ENCODE data around the gene CLIP2.
"Not testable (repeated sequence)": the region's sequence is repeated elsewhere in the genome, so short reads cannot be mapped to it uniquely, and the experiment has no call there.

The CLIP2 gene

GRCh38 chr7:74400420-74401136, 111.4 kb downstream of the CLIP2 start:
- no peaks in the 10 kb centered on the region for H3K4me1 ChIP-seq (ENCODE audit: control insufficient read depth in 1 of 2, insufficient read depth in 2 of 2, low read length in 2 of 2)
- H3K9me3 ChIP-seq (ENCODE audit: control insufficient read depth in 1 of 2, low read length in 2 of 2), result no peaks in the 10 kb centered on the region
- H3K27me3 ChIP-seq (ENCODE audit: low read depth, low read length), result no peaks in the 10 kb centered on the region
- H3K4me3 ChIP-seq (ENCODE audit: low read depth in 1 of 2, low read length in 2 of 2), result no peak overlapping the region
- H3K36me3 ChIP-seq (ENCODE audit: control insufficient read depth in 1 of 2, insufficient read depth in 2 of 2, low read length in 2 of 2), result peaks cover 21 to 49% of the 10 kb centered on the region in 2 donors
- H3K27ac ChIP-seq (ENCODE audit: low read length), result no peak overlapping the region

GRCh38 chr7:74401137-74401859, 112.1 kb downstream of the CLIP2 start:
- no peak overlapping the region for H3K4me3 ChIP-seq (ENCODE audit: low read depth in 1 of 2, low read length in 2 of 2)
- no peak overlapping the region for H3K27ac ChIP-seq (ENCODE audit: low read length)
- H3K36me3 ChIP-seq (ENCODE audit: control insufficient read depth in 1 of 2, insufficient read depth in 2 of 2, low read length in 2 of 2), result peaks cover 15 to 43% of the 10 kb centered on the region in 2 donors
- H3K4me1 ChIP-seq (ENCODE audit: control insufficient read depth in 1 of 2, insufficient read depth in 2 of 2, low read length in 2 of 2), result no peaks in the 10 kb centered on the region
- H3K27me3 ChIP-seq (ENCODE audit: low read depth, low read length), result no peaks in the 10 kb centered on the region
- H3K9me3 ChIP-seq (ENCODE audit: control insufficient read depth in 1 of 2, low read length in 2 of 2), result no peaks in the 10 kb centered on the region

GRCh38 chr7:74402668-74403067, 113.5 kb downstream of the CLIP2 start:
- H3K4me3 ChIP-seq (ENCODE audit: low read depth in 1 of 2, low read length in 2 of 2); H3K9me3 ChIP-seq (ENCODE audit: control insufficient read depth in 1 of 2, low read length in 2 of 2); H3K27me3 ChIP-seq (ENCODE audit: low read depth, low read length); H3K4me1 ChIP-seq (ENCODE audit: control insufficient read depth in 1 of 2, insufficient read depth in 2 of 2, low read length in 2 of 2); H3K27ac ChIP-seq (ENCODE audit: low read length): not testable (repeated sequence)
- H3K36me3 ChIP-seq (ENCODE audit: control insufficient read depth in 1 of 2, insufficient read depth in 2 of 2, low read length in 2 of 2), result peaks cover 8 to 34% of the 10 kb centered on the region in 2 donors

GRCh38 chr7:74403521-74404387, 114.5 kb downstream of the CLIP2 start:
- H3K36me3 ChIP-seq (ENCODE audit: control insufficient read depth in 1 of 2, insufficient read depth in 2 of 2, low read length in 2 of 2), result peaks cover 8 to 30% of the 10 kb centered on the region in 2 donors

GRCh38 chr7:74404388-74404700, 115.1 kb downstream of the CLIP2 start:
- H3K27ac ChIP-seq (ENCODE audit: low read length), result no peak overlapping the region

More at GRCh38 chr7:74403521-74404387, 114.5 kb downstream of the CLIP2 start:
- Histone ChIP-seq H3K4me3 (ENCODE audit: low read depth in 1 of 2, low read length in 2 of 2) (no peak overlapping the region), H3K9me3 (ENCODE audit: control insufficient read depth in 1 of 2, low read length in 2 of 2) (no peaks in the 10 kb centered on the region), H3K27me3 (ENCODE audit: low read depth, low read length) (no peaks in the 10 kb centered on the region), H3K27ac (ENCODE audit: low read length) (no peak overlapping the region), H3K4me1 (ENCODE audit: control insufficient read depth in 1 of 2, insufficient read depth in 2 of 2, low read length in 2 of 2) (no peaks in the 10 kb centered on the region)

GRCh38 chr7:74404741-74405140, 115.5 kb downstream of the CLIP2 start:
- Histone ChIP-seq H3K27ac (ENCODE audit: low read length) (no peak overlapping the region), H3K27me3 (ENCODE audit: low read depth, low read length) (no peaks in the 10 kb centered on the region), H3K4me1 (ENCODE audit: control insufficient read depth in 1 of 2, insufficient read depth in 2 of 2, low read length in 2 of 2) (no peaks in the 10 kb centered on the region), H3K36me3 (ENCODE audit: control insufficient read depth in 1 of 2, insufficient read depth in 2 of 2, low read length in 2 of 2) (peaks cover 8 to 27% of the 10 kb centered on the region in 2 donors), H3K9me3 (ENCODE audit: control insufficient read depth in 1 of 2, low read length in 2 of 2) (no peaks in the 10 kb centered on the region), H3K4me3 (ENCODE audit: low read depth in 1 of 2, low read length in 2 of 2) (no peak overlapping the region)

More at GRCh38 chr7:74404388-74404700, 115.1 kb downstream of the CLIP2 start:
- no peaks in the 10 kb centered on the region for H3K4me1 ChIP-seq (ENCODE audit: control insufficient read depth in 1 of 2, insufficient read depth in 2 of 2, low read length in 2 of 2)
- H3K4me3 ChIP-seq (ENCODE audit: low read depth in 1 of 2, low read length in 2 of 2), result no peak overlapping the region
- no peaks in the 10 kb centered on the region for H3K27me3 ChIP-seq (ENCODE audit: low read depth, low read length)
- no peaks in the 10 kb centered on the region for H3K9me3 ChIP-seq (ENCODE audit: control insufficient read depth in 1 of 2, low read length in 2 of 2)
- H3K36me3 ChIP-seq (ENCODE audit: control insufficient read depth in 1 of 2, insufficient read depth in 2 of 2, low read length in 2 of 2), result peaks cover 8 to 27% of the 10 kb centered on the region in 2 donors

- no peak overlapping the region for H3K4me3 ChIP-seq (ENCODE audit: low read depth in 1 of 2, low read length in 2 of 2)
- no peak overlapping the region for H3K27ac ChIP-seq (ENCODE audit: low read length)
- peaks cover 8 to 23% of the 10 kb centered on the region in 2 donors for H3K36me3 ChIP-seq (ENCODE audit: control insufficient read depth in 1 of 2, insufficient read depth in 2 of 2, low read length in 2 of 2)
- no peaks in the 10 kb centered on the region for H3K27me3 ChIP-seq (ENCODE audit: low read depth, low read length)
- no peaks in the 10 kb centered on the region for H3K9me3 ChIP-seq (ENCODE audit: control insufficient read depth in 1 of 2, low read length in 2 of 2)
- no peaks in the 10 kb centered on the region for H3K4me1 ChIP-seq (ENCODE audit: control insufficient read depth in 1 of 2, insufficient read depth in 2 of 2, low read length in 2 of 2)
These were observed 116.1 kb downstream of the CLIP2 start for GRCh38 chr7:74405191-74405898.

- Histone ChIP-seq H3K9me3 (ENCODE audit: control insufficient read depth in 1 of 2, low read length in 2 of 2) (no peaks in the 10 kb centered on the region), H3K4me3 (ENCODE audit: low read depth in 1 of 2, low read length in 2 of 2) (no peak overlapping the region), H3K4me1 (ENCODE audit: control insufficient read depth in 1 of 2, insufficient read depth in 2 of 2, low read length in 2 of 2) (no peaks in the 10 kb centered on the region), H3K36me3 (ENCODE audit: control insufficient read depth in 1 of 2, insufficient read depth in 2 of 2, low read length in 2 of 2) (peaks cover 8 to 18% of the 10 kb centered on the region in 2 donors), H3K27me3 (ENCODE audit: low read depth, low read length) (no peaks in the 10 kb centered on the region), H3K27ac (ENCODE audit: low read length) (no peak overlapping the region)
These were observed 116.8 kb downstream of the CLIP2 start for GRCh38 chr7:74405899-74406512.

- Histone ChIP-seq H3K27ac (ENCODE audit: low read length) (no peak overlapping the region), H3K27me3 (ENCODE audit: low read depth, low read length) (no peaks in the 10 kb centered on the region), H3K9me3 (ENCODE audit: control insufficient read depth in 1 of 2, low read length in 2 of 2) (no peaks in the 10 kb centered on the region), H3K4me1 (ENCODE audit: control insufficient read depth in 1 of 2, insufficient read depth in 2 of 2, low read length in 2 of 2) (no peaks in the 10 kb centered on the region), H3K36me3 (ENCODE audit: control insufficient read depth in 1 of 2, insufficient read depth in 2 of 2, low read length in 2 of 2) (peaks cover 8 to 18% of the 10 kb centered on the region in 2 donors), H3K4me3 (ENCODE audit: low read depth in 1 of 2, low read length in 2 of 2) (no peak overlapping the region)
These were observed 118.8 kb downstream of the CLIP2 start for GRCh38 chr7:74407958-74408357.

GRCh38 chr7:74409571-74409970, 120.4 kb downstream of the CLIP2 start:
- Histone ChIP-seq H3K4me3 (ENCODE audit: low read depth in 1 of 2, low read length in 2 of 2) (no peak overlapping the region), H3K27ac (ENCODE audit: low read length) (no peak overlapping the region), H3K9me3 (ENCODE audit: control insufficient read depth in 1 of 2, low read length in 2 of 2) (no peaks in the 10 kb centered on the region), H3K4me1 (ENCODE audit: control insufficient read depth in 1 of 2, insufficient read depth in 2 of 2, low read length in 2 of 2) (no peaks in the 10 kb centered on the region), H3K36me3 (ENCODE audit: control insufficient read depth in 1 of 2, insufficient read depth in 2 of 2, low read length in 2 of 2) (peaks cover 2 to 6% of the 10 kb centered on the region in 2 donors), H3K27me3 (ENCODE audit: low read depth, low read length) (no peaks in the 10 kb centered on the region)
